HG03135 (cell line): Measurements from ENCODE around the gene KRT79.

Experiments used
- ATAC-seq: cut with Tn5 transposase; IDR thresholded peaks from one replicate; pipeline ENCODE4 v1.9.1; 2021; ENCODE audit warnings: mild to moderate bottlenecking, moderate library complexity; ENCODE audit not compliant: unreplicated experiment

KRT79 gene

GRCh38 chr12:52792185-52793029 is 41.7 kb downstream of the KRT79 start:
- ATAC-seq: no peak

GRCh38 chr12:52791271-52792184 is 42.6 kb downstream of the KRT79 start:
- ATAC-seq: no peak

DNA sequence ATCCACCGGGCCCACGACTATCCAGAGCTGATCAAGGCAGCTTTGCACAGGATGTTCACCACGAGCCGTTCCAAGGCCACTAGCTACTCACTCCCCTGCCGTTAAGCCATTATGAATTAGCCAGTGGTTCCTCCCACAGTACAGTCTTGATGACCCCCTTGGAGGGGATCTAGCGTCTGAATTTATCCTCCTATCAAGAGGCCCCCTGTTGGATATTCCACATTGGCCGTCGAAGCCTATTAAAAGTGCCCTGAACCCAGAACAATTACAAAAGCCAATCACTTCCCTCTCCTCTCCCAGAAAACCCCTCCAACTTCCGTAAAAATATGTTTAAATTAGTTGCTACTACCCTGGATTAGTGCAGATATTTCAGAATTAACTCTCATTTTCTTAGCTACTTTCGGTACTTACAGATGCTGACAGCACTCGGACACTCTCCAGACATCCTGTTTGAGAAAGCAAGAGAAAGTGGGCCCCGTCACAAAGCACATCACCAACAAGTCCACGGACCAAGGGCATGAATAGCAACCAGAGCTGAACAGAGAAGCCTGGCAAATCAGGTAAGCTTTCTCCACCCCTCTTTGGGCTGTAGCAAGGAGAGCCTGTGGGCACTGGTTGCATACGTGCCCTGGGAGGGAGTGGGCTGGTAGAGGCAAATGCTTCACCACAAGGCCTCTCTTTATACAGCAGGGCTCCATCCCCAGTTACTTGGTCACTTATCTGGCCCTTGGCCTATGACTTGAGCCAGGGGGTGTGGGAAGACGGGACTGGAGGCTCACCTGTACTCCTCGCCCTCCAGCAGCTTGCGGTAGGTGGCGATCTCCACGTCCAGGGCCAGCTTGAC is 43.5 kb downstream of the KRT79 start:
- no peak for ATAC-seq

- no peak for ATAC-seq
Measured at GRCh38 chr12:52789637-52790426, 44.3 kb downstream of the KRT79 start.

- no peak for ATAC-seq
Measured at GRCh38 chr12:52788876-52789636, 45.1 kb downstream of the KRT79 start.

DNA sequence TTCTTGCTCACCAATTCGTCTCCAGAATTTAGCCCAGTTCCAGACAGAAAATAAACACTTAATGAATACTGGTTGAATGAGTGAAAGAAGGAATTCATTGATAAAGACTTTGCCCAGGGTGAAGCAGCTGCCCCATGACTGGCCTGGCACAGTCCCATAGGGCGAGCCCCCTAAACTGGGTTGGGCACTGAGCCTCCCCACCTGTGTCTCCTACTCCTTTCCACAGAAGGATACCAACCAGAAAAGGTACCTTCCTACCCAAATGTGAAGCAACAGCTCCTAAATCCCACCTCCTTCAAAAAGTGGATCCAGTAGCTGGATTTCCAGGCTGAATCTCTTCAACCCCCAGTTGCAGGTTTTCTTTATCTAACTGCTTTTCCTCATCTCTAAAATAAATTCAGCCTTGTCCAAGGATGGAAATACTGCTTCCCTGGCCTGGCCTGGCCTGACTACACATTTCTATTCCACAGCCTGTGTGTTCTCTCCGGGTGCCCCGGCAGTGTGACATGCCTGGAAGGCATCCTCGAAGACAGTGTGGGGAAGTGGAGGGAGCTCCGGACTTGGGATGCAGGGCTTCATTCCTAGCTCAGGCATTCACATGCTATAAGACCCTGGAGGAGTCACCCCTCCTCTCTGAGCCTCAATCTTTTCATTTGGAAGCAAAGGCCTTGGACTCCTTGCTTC is 45.8 kb downstream of the KRT79 start:
- ATAC-seq: no peak

- no peak for ATAC-seq
Measured at GRCh38 chr12:52787324-52788191, 46.6 kb downstream of the KRT79 start.

DNA sequence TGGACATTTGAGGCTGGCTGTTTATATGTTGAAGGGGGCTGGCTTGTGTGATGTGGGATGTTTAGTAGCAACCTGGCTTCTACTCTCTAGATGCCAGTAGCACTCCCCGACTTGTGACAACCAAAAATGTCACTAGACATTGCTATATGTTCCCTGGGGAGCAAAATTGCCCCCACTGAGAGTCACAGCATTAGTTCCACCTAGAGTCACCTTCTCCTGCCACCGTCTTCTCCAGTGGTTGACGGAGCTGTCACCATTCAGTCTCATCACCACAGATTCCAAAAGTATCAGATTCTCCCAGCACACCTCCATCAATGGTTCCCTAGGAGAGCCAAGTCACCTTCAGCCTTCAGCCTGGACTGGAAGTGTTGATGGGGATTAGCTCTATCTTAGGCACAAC is 49.2 kb downstream of the KRT79 start:
- ATAC-seq: no peak

- no peak for ATAC-seq
Measured at GRCh38 chr12:52783563-52784316, 50.4 kb downstream of the KRT79 start.

- ATAC-seq: no peak
Measured at GRCh38 chr12:52782502-52782901, 51.6 kb downstream of the KRT79 start.

DNA sequence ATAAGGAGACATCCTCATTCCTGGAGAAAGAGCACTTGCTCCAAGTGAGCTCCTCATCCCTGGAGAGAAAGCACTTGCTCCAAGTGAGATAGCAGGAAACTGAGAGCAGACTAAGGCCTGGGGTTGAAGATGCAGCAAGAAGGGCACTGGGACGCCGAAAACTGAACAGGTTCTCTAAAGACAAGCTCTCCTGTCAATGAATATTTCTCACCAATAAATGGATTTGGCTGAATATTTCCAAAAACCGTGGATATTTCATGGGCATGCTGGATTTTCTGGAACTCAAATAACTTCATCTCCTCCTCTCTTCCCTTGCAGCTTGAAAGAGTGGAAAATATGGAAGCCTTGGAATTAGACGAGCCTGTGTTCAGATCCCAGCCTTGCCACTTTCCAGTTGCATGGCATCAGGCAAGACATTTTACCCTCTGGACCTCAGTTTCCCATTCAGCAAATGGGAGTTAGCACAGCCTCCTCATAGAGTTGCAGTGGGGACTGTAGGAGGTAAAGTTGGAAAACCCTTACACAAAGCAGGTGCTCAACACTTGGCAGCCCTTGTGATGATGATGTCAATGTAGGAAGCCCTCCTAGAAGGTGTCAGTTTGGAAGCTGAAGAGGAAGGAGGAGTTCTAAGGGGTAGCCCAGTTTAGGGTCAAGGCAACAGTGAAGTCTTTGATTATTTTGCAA is 52.6 kb downstream of the KRT79 start:
- ATAC-seq: no peak

DNA sequence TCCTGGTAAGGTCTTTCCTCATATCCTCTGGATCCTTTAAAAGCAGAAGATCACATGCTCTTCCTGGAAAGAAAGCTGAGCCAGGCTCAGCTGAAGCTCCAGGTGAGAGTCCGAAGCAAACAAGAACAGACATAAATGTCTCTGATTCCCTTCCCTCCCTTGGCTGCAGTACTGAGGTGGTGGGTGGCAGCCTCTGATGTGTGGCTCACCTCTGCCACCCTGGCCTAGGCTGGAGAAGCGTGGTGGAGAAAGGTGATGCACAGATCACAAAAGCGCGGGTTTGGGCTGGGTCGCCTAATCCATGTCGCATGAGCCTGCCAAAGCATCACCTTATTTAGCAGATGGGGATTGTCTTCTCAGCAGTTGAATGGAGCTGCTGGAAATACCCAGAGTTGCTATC is 54.2 kb downstream of the KRT79 start:
- ATAC-seq: no peak

- ATAC-seq: no peak
Measured at GRCh38 chr12:52778833-52779232, 55.3 kb downstream of the KRT79 start.

DNA sequence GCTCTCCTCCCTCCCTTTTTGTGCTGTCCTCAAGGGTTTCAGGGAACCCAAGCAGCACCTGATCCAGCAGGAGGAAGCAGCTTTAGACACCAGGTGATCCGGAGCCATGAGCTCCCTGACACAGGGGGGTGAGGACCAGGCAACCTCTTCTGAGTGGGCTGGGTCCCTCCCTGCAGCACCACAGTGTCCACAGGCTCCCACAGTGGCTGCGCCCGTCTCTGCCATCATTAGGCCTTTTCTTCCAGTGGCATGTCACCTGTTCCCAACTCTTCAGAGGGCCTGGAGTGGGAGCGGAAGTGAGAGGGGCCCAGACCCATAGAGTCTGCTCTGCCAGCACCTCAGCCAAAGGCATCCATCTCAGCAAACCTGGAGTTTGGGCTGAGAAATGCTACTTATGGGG is 56.5 kb downstream of the KRT79 start:
- ATAC-seq: no peak

GRCh38 chr12:52776913-52777395 is 57.2 kb downstream of the KRT79 start, which contains the start of gene KRT76:
Gene KRT76 (minus strand): TSS chr12:52777345. CDS start chr12:52777291, 54 bp downstream.
- ATAC-seq: no peak

- no peak for ATAC-seq
Measured at GRCh38 chr12:52776435-52776834, 57.7 kb downstream of the KRT79 start.
